Breast epithelium (tissue), 3 donors: ENCODE measurements around the gene E2F4.

Experiments used
- POLR2A ChIP-seq: fragments of 450-650 bp; IDR thresholded peaks from one replicate; pipeline ENCODE4 v1.6.1; 2016; ENCODE audit warnings: antibody characterized with exemption, mild to moderate bottlenecking, moderate library complexity
- POLR2AphosphoS5 ChIP-seq, 3 donors: sonication (generic); formaldehyde crosslinking; IDR thresholded peaks; one replicate each; pipeline ENCODE4 v1.6.1; 2017; ENCODE audit warnings: antibody characterized with exemption in 3 of 3
- TF ChIP-seq, protein P1 (sequence below), 3 donors: fragments of 450-650 bp; IDR thresholded peaks; one replicate each; pipeline ENCODE4 v1.5.1; 2016 to 2017; ENCODE audit warnings: antibody characterized with exemption in 3 of 3, mild to moderate bottlenecking in 3 of 3, moderate library complexity in 3 of 3

DNA sequence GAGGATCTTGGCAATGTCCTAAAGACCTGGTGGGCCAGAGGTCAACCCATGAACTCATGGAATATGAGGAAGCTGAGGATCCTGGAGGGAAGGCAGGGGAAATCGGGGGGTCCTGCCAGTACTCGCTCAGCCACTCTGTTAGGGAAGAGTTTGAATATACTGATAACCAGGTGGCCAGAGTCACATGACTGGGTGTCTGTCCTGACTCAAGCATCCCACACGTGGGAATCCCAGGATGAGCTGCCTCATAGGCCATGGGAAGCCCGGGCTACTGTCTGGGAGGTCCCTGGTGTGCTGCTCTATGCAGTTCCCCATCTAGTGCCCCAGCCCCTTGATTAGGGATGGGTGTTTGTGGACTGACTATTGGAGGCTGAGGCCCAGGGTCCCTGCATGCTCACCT lies 3.6 kb upstream of the E2F4 start:
- TF ChIP-seq, protein P1, sequence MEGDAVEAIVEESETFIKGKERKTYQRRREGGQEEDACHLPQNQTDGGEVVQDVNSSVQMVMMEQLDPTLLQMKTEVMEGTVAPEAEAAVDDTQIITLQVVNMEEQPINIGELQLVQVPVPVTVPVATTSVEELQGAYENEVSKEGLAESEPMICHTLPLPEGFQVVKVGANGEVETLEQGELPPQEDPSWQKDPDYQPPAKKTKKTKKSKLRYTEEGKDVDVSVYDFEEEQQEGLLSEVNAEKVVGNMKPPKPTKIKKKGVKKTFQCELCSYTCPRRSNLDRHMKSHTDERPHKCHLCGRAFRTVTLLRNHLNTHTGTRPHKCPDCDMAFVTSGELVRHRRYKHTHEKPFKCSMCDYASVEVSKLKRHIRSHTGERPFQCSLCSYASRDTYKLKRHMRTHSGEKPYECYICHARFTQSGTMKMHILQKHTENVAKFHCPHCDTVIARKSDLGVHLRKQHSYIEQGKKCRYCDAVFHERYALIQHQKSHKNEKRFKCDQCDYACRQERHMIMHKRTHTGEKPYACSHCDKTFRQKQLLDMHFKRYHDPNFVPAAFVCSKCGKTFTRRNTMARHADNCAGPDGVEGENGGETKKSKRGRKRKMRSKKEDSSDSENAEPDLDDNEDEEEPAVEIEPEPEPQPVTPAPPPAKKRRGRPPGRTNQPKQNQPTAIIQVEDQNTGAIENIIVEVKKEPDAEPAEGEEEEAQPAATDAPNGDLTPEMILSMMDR (IDR thresholded peaks at IDR 0.05), result no peak
- TF ChIP-seq POLR2A (no peak), POLR2AphosphoS5 (IDR thresholded peaks at IDR 0.05) (no peak)
